GM19452 (cell line): ENCODE data around the gene IMMP2L.

ENCODE experiments used
- ATAC-seq: cut with Tn5 transposase; IDR thresholded peaks from one replicate; pipeline ENCODE4 v1.9.1; 2021; ENCODE audit not compliant: unreplicated experiment

IMMP2L gene

GRCh38 chr7:110784749-110785148 is 777.5 kb downstream of the IMMP2L start:
- no peak for ATAC-seq

GRCh38 chr7:110780712-110781111 is 781.6 kb downstream of the IMMP2L start:
- no peak for ATAC-seq

DNA sequence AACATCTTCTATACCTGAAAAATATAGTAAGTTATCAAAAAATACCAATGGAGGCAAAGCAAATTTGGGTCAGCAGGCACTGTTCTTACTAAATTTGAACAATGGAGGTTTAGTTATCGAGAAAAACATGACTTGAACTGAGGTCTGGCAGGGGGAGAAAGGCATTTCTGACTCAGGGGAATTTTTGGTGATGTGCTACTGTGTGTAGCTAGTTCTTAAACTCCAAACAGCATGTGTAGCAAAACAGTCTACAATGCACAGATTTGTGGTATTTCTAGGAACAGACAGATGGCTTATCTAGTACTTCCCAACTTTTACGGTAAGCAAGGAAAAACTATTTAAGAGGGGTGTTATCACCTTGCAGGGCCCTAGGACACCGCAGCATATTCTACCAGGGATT is 783.0 kb downstream of the IMMP2L start:
- ATAC-seq: no peak

DNA sequence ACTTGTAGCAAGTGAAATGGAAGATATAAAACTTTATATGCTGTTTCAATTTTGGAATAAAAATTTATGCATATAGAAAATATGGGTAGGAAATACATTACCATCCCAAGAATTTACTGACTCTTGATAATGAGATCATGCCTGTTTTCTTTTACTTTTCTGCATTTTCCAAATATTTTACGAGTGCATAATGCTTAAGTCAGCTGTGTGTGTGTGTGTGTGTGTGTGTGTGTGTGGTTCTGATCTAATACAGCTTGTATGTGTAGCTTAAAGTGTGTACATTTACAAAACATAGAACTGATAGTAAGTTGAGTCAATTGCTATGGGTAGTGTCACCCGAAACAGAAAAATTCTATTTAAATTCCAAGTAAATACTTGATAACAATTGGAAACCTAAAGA is 787.2 kb downstream of the IMMP2L start:
- ATAC-seq: no peak

GRCh38 chr7:110774071-110774470 is 788.2 kb downstream of the IMMP2L start:
- ATAC-seq: no peak

- no peak for ATAC-seq
Observed at GRCh38 chr7:110772615-110773014, 789.7 kb downstream of the IMMP2L start.

GRCh38 chr7:110771717-110772116 is 790.6 kb downstream of the IMMP2L start:
- ATAC-seq: no peak

DNA sequence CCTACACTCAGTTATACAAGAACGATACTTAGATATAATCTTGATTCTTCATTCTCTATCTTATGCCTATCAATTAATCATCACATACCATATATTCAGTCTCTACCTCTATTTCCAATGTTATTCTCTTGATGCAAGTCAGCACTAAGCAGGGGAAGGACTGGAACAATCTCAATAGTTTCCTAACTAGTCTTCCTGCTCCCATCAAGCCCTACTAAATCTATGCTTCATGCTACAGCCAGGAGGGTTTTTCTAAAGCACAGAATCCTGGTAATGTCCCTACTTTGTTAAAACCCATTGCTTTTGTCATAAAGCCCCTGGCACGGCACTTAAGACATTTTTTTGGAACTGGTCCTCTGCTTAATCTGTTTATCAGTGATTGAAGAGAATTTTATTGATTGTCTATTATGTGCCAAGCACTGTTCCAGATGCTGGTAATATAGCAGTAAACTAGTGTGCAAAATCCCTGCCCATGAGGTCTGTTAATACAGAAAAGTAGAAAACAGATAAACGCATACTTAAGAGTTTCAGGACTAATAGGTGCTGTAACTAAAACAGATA is 794.7 kb downstream of the IMMP2L start:
- no peak for ATAC-seq

GRCh38 chr7:110766864-110767263 is 795.4 kb downstream of the IMMP2L start:
- no peak for ATAC-seq

GRCh38 chr7:110764852-110765251 is 797.4 kb downstream of the IMMP2L start:
- ATAC-seq: no peak

DNA sequence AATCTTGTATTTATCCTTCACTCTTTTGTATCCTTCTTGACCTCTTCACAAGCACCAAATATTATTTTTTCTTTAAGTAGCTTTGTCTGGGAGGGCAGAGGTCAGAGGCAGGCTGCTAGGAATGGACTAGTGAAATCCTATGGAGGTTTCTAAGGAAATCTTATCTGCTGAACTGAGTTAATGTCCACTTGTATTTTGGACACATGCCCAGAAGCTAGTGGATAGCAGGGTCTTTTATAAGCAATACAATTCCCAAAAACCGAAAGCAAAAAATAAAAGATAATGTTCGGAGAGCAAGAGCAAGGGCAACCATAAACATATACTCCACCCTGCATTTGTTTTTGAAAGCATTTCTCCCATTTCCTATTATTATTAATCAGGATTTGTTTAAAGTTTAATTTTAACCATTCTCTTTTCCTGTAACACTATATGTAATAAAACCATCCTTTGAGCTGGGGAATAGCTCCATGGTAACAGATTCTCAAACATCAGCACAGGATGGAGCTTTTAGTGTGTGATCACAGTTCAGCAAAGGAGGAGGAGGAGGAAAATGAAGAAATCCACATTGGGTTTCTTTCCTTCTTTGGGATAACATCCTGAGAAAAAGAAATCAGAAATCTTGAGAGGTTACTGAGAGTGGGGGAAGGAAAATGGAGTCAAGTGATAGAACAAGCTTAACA is 799.6 kb downstream of the IMMP2L start:
- no peak for ATAC-seq

GRCh38 chr7:110760341-110760740 is 802.0 kb downstream of the IMMP2L start:
- no peak for ATAC-seq

DNA sequence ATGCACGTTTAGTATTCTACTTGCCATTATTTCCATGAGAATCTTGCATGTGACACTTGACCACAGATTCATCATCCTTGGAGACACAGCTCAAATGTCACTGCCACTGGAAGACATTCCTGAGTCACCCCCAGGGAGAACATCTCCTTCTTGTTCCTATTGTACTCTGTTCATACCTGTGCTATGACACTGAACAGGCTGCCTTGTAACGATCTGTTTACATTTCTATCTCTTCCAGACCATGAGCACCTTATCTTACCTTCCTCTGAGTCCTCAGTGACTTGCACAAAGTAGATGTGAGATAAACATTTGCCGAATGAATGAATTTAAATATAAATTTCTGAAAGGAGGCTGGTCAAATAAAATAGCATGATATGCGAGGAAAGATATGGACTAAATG is 803.2 kb downstream of the IMMP2L start:
- no peak for ATAC-seq

GRCh38 chr7:110754649-110755048 is 807.6 kb downstream of the IMMP2L start:
- ATAC-seq: no peak

DNA sequence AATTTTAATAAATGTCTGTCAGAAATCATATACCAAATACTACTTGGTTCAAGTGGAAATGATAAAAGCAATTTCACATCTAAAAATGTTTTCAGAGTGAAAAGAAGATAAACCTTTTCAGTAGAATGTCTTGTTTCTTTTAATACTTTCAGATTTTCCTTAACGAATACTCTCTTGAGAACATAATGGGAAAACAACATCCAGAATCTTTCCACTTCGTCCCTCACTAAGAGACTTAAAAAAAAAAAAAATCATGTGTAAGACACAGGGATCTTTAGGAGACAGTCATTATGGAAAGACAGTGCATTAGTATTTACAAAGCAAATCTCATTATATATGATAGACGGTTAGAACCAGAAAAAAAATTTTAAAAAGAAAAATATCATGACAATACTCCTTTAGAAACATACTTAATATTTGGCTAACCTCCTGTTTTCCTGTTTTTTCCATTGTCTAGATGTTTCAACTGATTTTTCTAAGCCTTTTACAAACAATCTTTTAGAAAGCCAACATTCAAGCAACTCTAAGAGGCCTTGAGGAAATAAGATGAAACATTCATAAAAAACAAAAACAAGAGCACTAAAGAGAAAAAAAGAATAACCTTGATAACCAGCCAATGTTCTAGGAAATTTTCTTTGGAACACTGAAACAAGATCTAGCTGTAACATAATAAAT is 811.2 kb downstream of the IMMP2L start:
- ATAC-seq: no peak

- ATAC-seq: no peak
Observed at GRCh38 chr7:110733221-110733620, 829.1 kb downstream of the IMMP2L start.

DNA sequence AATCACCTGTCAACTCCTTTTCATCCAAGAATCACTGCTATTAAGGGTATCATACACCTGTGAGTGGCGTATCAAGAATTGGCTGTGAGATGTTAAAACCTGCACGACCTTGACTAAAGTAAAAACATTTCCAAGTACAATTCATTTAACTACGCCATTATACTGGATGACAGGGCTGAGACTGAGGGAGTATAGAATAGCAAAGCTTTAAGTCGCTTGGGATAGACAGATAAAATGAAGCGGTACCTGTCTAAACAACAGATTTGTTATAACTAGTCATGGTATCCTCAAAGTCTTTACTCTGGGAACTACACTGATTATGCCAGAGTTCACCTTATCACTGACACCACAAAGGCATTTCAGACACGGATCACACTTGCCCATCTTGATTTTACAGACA is 837.5 kb downstream of the IMMP2L start:
- ATAC-seq: no peak

GRCh38 chr7:110721395-110721794 is 840.9 kb downstream of the IMMP2L start:
- no peak for ATAC-seq

DNA sequence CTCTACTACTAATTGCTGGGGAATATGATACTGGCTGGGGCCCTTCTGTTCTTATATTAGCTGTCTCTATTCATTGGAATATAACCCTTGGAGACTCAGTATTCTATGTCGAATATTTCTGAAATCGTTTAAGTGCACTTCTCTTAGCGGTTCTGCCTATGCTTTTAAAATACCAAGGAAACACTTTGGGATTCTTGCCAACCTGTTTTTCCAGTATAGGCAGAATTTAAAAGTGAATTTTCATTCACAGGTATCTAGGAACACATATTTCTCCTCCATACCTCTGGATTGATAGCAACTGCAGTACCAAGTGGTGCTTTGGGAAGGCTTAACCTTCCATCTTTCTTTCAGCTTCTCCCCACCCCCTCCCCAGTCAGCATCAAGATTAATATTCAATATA is 841.7 kb downstream of the IMMP2L start:
- no peak for ATAC-seq

DNA sequence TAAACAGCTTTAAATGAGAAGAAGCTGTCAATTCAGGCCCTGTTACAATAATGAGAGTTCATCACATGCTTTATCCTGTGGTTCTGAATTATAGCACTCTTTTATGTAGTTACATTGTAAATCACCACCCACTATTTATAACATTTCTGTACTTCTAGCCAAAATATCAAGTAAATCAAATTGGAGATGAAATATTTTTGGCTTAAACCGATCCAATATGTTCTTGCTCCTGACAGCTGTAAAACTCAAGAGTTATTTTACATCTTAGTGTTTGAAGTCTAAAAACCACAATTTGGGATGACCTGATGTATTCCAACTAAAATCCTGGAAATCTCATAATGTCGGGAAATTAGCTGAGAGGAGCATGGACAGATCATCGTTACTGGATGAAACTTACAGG is 842.6 kb downstream of the IMMP2L start:
- no peak for ATAC-seq

DNA sequence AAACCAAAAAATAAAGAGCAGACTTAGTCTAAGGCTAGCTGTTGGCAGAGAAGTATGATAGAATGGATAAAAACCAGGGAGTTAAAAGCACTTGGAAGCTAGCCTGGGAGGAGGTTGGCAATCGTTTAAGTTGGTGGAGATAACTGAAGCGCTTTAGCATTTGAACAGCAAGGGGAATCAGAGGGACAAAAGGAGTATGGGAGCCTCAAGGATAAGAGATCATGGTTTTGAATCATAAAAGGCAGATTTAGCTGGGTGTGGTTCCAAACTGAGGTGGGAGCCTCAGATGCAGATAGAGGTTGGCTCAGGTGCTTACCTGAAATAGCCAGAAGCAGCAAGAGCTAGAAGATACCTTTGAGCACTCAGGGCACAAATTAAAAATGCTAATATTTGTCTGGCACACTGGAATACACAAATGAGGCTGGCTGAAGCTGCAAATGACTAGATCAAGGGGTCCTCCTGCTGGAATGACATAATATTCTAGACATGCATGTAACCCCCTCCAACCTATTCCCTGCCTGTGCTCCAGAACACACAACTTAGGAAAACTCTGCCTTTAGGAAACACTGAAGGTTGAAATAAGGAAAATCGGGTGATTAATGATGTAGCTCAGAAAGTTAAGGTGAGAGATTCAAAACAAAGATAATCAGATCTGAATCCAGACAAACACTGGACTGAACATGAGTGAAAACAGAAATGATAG is 843.6 kb downstream of the IMMP2L start:
- no peak for ATAC-seq

GRCh38 chr7:110704225-110704624 is 858.1 kb downstream of the IMMP2L start:
- ATAC-seq: no peak
